HG03354 (cell line): ENCODE results near the gene RNASEH2A.

Source experiments
- ATAC-seq: cut with Tn5 transposase; IDR thresholded peaks from one replicate; pipeline ENCODE4 v1.9.1; 2021; ENCODE audit warnings: mild to moderate bottlenecking; ENCODE audit not compliant: unreplicated experiment, poor library complexity, severe bottlenecking

The RNASEH2A gene

DNA sequence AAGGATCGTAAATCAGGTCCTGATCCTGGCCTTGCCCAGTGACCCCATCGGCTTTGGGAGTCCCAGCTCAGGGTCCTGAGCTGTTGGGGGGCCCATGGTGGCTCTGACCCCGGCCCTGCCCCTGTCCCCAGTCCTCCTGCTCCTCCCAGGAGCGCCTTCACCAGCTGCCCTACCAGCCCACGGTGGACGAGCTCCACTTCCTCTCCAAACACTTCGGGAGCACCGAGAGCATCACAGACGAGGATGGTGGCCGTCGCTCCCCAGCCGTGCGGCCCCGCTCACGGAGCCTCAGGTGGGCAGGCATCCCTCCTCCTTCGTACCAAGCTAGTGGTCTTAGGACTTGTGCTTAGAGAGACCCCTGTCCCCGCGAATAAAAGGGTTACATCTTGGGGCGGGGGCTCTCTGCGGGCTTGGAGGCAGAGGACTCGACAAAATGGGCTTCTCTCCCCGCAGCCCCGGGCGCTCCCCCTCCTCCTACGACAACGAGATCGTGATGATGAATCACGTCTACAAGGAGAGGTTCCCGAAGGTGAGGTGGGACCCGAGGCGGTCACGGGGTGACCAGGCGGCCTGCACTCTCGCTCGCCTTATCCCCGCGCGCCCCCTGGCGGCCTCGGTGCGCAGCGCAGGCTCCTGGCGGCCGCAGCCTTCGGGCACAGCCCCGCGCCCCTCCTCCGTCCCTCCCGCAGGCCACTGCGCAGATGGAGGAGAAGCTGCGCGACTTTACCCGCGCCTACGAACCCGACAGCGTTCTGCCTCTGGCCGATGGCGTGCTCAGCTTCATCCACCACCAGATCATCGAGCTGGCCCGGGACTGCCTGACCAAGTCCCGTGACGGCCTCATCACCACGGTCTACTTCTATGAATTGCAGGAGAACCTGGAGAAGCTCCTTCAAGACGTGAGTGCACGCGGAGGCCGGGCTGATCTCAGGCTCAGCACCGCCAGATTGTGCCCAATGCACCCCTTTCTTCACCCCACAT, 41.1 kb downstream of the RNASEH2A start:
- ATAC-seq: no peak

DNA sequence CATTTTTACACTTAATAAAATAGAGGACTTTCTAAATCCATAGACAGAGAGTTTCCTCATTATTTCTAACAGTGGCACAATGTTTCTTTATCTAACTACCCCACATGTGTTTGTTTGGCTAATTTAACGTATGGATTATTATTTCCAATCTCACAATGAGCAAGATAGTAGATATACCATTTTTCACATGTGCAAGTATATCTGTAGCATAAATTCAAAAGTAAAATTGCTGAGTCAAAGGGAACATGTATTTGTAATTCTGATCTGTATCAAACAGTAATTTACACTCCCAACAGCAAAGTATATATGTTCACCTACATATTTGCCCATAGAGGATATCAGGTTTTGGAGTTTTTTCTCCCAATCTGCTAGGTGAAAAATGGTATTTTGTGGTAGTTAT, 50.3 kb downstream of the RNASEH2A start:
- ATAC-seq: no peak

DNA sequence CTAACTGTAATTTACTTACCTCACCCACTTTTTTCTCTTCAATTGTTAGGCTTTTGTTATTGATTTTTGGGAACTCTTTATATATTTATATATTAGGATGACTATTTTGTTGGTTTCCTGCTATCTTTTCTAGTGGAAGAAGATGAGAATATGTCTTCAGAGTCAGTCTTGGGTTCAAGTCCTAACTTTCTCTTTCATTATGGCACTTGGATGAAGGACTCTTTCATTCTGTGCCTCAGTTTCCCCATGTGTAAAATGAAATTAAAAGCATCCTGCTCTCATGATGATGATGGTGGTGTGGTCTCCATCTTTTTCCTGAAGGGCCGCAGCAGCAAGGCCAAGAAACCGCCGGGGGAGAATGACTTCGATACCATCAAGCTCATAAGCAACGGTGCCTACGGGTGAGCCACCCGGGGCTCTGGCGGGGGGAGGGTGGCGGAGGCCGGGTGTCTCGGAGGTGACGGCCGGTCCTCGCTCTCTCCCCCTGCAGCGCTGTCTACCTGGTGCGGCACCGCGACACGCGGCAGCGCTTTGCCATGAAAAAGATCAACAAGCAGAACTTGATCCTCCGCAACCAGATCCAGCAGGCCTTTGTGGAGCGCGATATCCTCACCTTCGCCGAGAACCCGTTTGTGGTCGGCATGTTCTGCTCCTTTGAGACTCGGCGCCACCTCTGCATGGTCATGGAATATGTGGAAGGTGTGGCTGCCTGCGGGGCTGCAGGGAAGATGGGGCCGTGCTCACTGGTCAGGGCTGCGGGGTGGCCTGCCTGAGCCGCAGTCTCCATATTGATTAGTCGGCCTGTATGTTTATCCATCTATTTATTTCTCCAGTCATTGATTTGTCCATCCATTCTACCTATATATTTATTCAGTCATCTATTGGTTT, 51.9 kb downstream of the RNASEH2A start:
- no peak for ATAC-seq

- no peak for ATAC-seq
Measured at GRCh38 chr19:12859546-12859945, 53.2 kb downstream of the RNASEH2A start.
